VCaP (cell line): Measurements from ENCODE around the gene TTLL12.

Source experiments
- H3K27ac ChIP-seq: fragments of 450-650 bp; 2 replicates; pipeline ENCODE4 v1.5.1; 2017
- CTCF ChIP-seq: fragments of 450-650 bp; conservative IDR thresholded peaks from 2 replicates; pipeline ENCODE4 v1.5.1; 2017; ENCODE audit warnings: mild to moderate bottlenecking, moderate library complexity

TTLL12 gene

GRCh38 chr22:43230971-43231723 is 44.2 kb upstream of the TTLL12 start:
- peak; percentile 94 for TF ChIP-seq CTCF
- H3K27ac ChIP-seq, result peak overlapping the region; percentile 10; the same call in 1 of the 2 replicates

- TF ChIP-seq CTCF, result no peak
- H3K27ac ChIP-seq, result peak overlapping the region; percentile 10; the same call in 1 of the 2 replicates
These were observed 43.6 kb upstream of the TTLL12 start for GRCh38 chr22:43230571-43230970.

GRCh38 chr22:43228863-43229262 is 41.9 kb upstream of the TTLL12 start:
- no peak overlapping the region for H3K27ac ChIP-seq
- no peak for TF ChIP-seq CTCF

- H3K27ac ChIP-seq, result no peak overlapping the region
- TF ChIP-seq CTCF, result peak; percentile 55
These were observed 41.4 kb upstream of the TTLL12 start for GRCh38 chr22:43228330-43228729.

GRCh38 chr22:43227239-43227630 is 40.3 kb upstream of the TTLL12 start:
- TF ChIP-seq CTCF, result no peak
- peak overlapping the region; percentile 68 for H3K27ac ChIP-seq

- TF ChIP-seq CTCF, result no peak
- H3K27ac ChIP-seq, result peak overlapping the region; percentile 68
These were observed 39.7 kb upstream of the TTLL12 start for GRCh38 chr22:43226377-43227238.

- TF ChIP-seq CTCF, result no peak
- peak overlapping the region; percentile 68 for H3K27ac ChIP-seq
These were observed 38.7 kb upstream of the TTLL12 start for GRCh38 chr22:43225609-43226008.
